Inflammatory macrophage treated with lipopolysaccharide for 1 hour (primary cell): ENCODE data around the gene ABHD14A.
"Not testable (repeated sequence)": the region's sequence is repeated elsewhere in the genome, so short reads cannot be mapped to it uniquely, and the experiment has no call there.

Experiments used
- DNase-seq, 2 donors: peaks; one replicate each; pipeline ENCODE4 v3.0.0-alpha.2; 2020 to 2022

Gene ABHD14A

GRCh38 chr3:51974963-51975851 is at the start of gene ABHD14A:
Gene ABHD14A, plus strand, starts transcription at chr3:51975064. Its CDS starts 72 bp downstream, at chr3:51975136.
- peak; percentile 49 to 65 for DNase-seq

DNA sequence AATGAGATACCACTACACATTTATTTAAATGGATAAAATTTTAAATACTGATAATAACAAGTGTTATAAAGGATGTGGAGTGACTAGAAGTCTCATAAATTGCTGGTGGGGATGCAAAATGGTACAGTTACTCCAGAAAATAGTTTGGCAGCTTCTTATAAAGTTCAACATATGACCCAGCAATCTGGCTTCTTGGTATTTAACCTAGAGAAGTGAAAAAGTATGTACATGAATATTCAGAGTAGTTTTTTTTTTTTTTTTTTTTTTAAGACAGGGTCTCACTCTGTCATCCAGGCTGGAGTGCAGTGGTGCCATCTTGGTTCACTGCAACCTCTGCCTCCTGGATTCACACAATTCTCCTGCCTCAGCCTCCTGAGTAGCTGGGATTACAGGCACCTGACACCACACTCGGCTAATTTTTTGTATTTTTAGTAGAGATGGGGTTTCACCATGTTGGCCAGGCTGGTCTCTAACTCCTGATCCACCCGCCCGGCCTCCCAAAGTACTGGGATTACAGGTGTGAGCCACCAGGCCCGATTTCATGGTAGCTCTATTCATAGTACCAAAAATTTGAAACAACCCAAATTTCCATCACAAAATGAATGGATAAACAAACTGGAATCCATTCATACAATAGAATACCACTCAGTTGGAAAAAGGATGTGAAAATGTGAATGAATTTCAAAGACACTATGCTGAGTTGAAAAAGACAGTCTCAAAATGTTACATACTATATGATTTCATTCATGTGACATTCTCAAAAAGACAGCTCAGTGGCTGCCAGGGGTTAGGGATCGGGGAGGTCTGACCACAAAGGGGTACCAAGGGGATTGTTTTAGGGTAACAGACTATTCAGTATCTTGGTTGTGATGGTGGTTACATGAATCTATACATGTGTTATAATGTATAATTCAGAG is 47.5 kb upstream of the ABHD14A start:
- DNase-seq, result no peak

GRCh38 chr3:51928438-51928837 is 46.4 kb upstream of the ABHD14A start:
- no peak for DNase-seq

- not testable (repeated sequence) for DNase-seq
Measured at GRCh38 chr3:51928981-51929380, 45.9 kb upstream of the ABHD14A start.

- DNase-seq, result peak; percentile 30 to 33
Measured at GRCh38 chr3:51929420-51930003, 45.4 kb upstream of the ABHD14A start.

GRCh38 chr3:51930439-51930838 is 44.4 kb upstream of the ABHD14A start:
- DNase-seq, result no peak

DNA sequence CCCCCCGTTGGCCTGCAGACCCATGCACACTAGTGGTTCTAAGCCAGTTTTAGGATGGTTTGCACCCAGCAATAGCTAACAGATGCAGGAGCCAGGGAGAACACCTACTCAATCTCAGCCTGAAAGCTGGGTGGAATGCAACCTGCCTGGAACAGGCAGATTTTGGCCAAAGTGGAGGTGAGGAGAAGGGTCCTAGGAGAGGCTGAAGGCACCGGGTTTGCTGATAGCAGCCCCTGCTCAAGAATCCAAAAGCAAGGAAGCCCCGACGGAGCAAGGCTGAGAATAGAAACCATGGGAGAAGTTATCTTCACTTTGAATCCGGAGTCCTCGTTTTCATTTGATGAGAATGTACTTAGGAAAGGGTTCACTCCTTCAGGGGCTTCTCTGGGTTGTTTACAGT is 43.1 kb upstream of the ABHD14A start:
- DNase-seq, result no peak

GRCh38 chr3:51932471-51933370 is 42.1 kb upstream of the ABHD14A start:
- no peak for DNase-seq

DNA sequence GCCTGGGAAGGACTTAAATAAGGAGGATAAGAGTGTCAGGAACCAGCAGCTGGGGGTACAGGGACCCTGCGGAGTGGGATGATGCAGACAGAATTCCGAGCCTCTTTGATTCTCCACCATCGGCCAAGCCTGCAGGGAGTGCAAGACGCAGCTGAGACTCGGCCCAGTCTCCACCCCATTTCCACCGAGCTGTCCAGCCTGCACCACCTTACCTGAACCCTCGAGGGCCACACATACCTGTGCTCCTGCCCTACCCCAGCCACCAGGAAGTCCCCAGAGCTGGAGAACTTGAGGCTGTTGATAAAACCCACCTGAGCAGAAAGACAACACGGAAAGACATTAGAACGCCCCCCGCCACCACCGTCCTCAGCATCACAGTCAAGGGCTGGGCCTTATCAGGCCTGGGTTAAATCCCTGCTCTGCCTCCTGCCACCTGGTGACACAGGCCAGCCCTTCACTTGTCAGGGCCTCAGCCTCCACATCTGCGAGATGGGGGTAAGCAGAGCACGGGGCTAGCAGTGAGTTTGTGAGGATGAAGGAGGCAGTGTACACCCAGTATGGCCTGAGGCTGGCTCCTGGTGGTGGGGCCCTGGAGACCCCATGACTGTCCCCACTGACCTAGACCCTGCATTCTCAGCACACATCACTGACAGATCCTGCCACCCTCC is 41.3 kb upstream of the ABHD14A start:
- no peak for DNase-seq

DNA sequence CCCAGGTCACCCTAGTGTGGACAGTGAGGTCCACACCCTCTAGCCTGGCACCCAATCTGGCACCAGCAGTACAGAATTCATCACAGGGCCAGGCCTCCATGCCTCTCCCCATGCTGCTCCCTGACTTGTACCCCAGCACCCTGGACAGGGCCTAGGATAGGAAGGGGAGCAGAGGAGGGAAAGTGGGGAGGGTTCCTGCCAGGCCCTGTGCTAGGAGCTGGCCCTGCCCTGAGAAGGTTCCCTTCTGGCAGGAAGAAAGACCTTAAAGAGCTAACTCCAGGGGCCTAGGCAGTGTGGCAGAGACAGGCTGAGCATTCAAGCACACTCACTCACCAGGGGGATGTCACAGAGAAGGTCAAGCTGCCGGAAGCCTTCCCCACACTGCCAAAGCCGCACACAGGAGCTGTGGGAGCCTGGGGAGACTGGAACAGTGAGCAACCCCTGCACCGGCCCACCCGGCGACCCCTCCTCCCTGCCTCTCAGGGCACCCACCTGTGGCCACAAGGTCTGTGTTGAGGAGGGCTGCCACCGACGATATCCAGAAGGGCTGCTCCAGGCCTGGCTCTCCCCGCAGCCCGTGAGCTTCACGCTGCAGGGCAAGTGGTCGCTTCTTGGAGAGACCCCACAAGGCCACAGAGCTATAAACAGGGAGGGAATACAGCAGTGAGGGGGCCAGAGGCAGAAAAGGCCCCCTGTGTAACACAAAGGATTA is 40.6 kb upstream of the ABHD14A start:
- DNase-seq, result no peak

GRCh38 chr3:51934991-51935885 is 39.6 kb upstream of the ABHD14A start:
- no peak for DNase-seq

- DNase-seq, result no peak
Measured at GRCh38 chr3:51935886-51936755, 38.7 kb upstream of the ABHD14A start.

DNA sequence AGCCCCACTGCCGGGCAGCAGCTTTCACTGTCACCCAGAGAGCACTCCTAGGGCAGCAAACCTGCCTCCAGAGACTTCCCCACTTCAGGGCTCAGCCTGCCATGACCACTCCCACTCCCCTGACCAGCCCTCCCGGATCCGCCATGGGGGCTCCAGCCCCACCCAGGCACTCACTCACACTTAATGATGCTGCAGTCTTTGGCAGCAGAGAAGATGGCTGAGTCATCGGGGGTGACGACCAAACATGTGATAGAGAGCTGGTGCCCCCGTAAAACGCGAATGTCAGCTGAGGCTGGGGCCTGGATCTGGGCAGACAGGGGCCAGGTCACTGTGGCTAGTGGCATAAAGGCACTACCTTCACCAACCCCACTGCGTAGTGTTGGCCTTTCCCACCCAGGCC is 37.9 kb upstream of the ABHD14A start:
- no peak for DNase-seq

DNA sequence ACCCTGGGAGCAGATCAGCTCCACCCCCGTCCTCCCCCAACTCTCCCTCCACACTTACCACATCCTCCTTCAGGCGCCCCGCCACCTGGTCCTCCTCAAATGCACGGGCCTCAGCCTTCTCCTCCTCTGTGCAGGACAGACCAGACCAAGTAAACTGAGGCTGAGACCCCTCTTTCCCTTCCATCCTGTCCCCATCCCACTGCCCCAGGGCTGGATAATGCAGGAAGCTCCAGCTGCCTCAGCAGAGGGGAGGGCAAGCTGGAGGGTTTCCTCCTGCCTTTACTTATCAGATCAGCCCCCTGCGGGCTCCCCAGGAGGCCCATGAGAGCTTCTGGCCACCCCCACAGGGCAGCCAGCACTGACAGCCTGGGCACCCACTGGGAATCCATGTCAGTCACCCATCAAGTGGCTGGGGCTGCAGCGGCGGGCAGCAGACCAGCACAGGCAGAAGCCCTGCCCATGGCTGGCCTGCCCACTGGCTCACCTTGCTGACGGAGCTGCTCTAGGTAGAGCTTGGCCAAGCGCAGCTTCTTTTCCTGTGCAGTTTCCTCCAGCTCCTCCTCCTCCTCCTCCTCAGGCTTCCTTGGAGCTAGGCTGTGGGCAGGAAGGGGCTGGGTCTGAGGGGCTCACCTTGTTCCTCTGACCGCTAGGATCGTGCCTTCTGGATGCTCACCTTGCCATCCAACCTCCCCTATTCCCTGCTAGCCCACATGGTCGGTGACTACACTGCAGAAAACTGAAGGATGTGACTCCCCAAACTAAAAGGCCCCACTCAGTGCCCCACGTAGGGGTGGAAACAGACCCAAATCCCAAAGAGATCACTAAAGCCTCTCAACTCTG is 37.0 kb upstream of the ABHD14A start:
- DNase-seq, result no peak

- DNase-seq, result no peak
Measured at GRCh38 chr3:51938780-51939425, 36.0 kb upstream of the ABHD14A start.

- DNase-seq, result no peak
Measured at GRCh38 chr3:51940648-51941462, 34.0 kb upstream of the ABHD14A start.

DNA sequence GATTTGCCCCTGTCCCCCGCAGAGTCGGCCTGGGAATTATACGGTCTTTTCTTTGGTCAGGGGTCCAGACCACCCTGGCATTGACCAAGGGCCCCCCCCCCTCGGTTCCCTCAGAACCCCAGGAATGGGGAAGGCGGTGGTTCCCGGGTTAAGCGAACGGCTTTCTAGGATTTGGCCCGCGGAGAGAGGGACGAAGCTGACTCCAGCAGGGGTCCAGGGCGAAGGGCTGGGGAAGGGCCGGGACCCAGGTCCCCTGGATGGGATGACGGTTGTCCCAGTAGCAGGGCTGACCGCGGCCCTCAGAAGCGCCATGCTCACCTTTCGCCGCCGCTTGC is 33.4 kb upstream of the ABHD14A start:
- DNase-seq, result no peak
